Transverse colon (tissue), 4 donors: ENCODE results near the gene FIBCD1. TPM values are rescaled to one million over a fixed set of nuclear protein-coding genes. Genes with fewer than 3 reads are reported as not detected.

Experiments used
- DNase-seq: peaks from one replicate; pipeline ENCODE4 v3.0.0-alpha.2; 2019
- H3K27ac ChIP-seq, 4 donors: fragments of 200-600 bp; sonication (generic); 2 replicates each; pipeline ENCODE4 v1.5.1; 2016 to 2018; ENCODE audit warnings: inconsistent platforms in 4 of 4
- H3K27me3 ChIP-seq: fragments of 200-600 bp; sonication (generic); 2 replicates; pipeline ENCODE4 v1.5.1; 2017; ENCODE audit warnings: inconsistent platforms
- H3K36me3 ChIP-seq, 4 donors: fragments of 200-600 bp; sonication (generic); 2 replicates each; pipeline ENCODE4 v1.5.1; 2017 to 2019; ENCODE audit warnings: inconsistent platforms in 4 of 4
- H3K4me1 ChIP-seq, 4 donors: fragments of 200-600 bp; sonication (generic); 2 replicates each; pipeline ENCODE4 v1.5.1; 2017 to 2020; ENCODE audit warnings: inconsistent platforms in 4 of 4
- H3K4me3 ChIP-seq, 4 donors: fragments of 200-600 bp; sonication (generic); 1 replicate in 1 of 4; 2 replicates in 3 of 4; pipeline versions ENCODE4 v1.5.1 to v1.6.1; 2017 to 2019; ENCODE audit warnings: inconsistent platforms in 4 of 4
- H3K9me3 ChIP-seq, 2 donors: fragments of 200-600 bp; sonication (generic); 2 replicates each; pipeline ENCODE4 v1.5.1; 2017 to 2019; ENCODE audit warnings: inconsistent platforms in 2 of 2
- CTCF ChIP-seq, 5 experiments: fragments of 200-600 bp in 3 of 5; fragments of 450-650 bp in 2 of 5; sonication (generic) in 3 of 5; IDR thresholded peaks; 1 replicate in 2 of 5; 2 replicates in 3 of 5; pipeline ENCODE4 v1.5.1; 2016 to 2017; ENCODE audit warnings: antibody characterized with exemption in 5 of 5, inconsistent platforms in 3 of 5, mild to moderate bottlenecking in 2 of 5, moderate library complexity in 1 of 5
- EP300 ChIP-seq: sonication (generic); formaldehyde crosslinking; IDR thresholded peaks from one replicate; pipeline ENCODE4 v1.6.1; 2017; ENCODE audit warnings: antibody characterized with exemption, low read depth
- POLR2A ChIP-seq: fragments of 450-650 bp; IDR thresholded peaks from one replicate; pipeline ENCODE4 v1.6.1; 2016; ENCODE audit warnings: antibody characterized with exemption, mild to moderate bottlenecking, moderate library complexity
- POLR2AphosphoS5 ChIP-seq, 3 donors: sonication (generic); formaldehyde crosslinking; IDR thresholded peaks; one replicate each; pipeline ENCODE4 v1.6.1; 2016; ENCODE audit warnings: antibody characterized with exemption in 3 of 3
- WGBS, 2 donors: methylation state at CpG; one replicate each; pipeline ENCODE4 v1.1.5; 2018; ENCODE audit warnings: low coverage in 1 of 2; 5-methylcytosine and 5-hydroxymethylcytosine counted together
- in situ Hi-C, 4 donors: fragments of 200-750 bp; cut with MboI; loops; one replicate each; pipeline versions ENCODE4 v1.15.0 to v1.15.1; 2017; ENCODE audit warnings: low sequenced_read_pairs in 3 of 4, low pct_ligation_motif_present in 1 of 4, low pct_unique_long_range_greater_than_20kb in 1 of 4
- intact Hi-C: fragments of 100-400 bp; cut with DNase I; formaldehyde crosslinking; loops from one replicate; pipeline ENCODE4 v1.15.1; 2023; ENCODE audit warnings: low total_unique reads
- total RNA-seq, 4 donors: library from RNA; depleted of rRNA; stranded (reverse); fragments of >200 nt; gene quantifications; one replicate each; pipeline ENCODE4 v1.1.0, GENCODE V29; 2016

Gene FIBCD1
- total RNA-seq, 4 donors from 2014 or later: 1.6 to 54.7 (median 3.3) TPM; not detected in 1

- TF ChIP-seq EP300 (no peak), CTCF (IDR thresholded peaks at IDR 0.05) (no peak), POLR2AphosphoS5 (IDR thresholded peaks at IDR 0.05) (no peak), POLR2A (no peak)
- Histone ChIP-seq H3K4me3 (no peak overlapping the region), H3K4me1 (no peaks in the 10 kb centered on the region), H3K9me3 (no peaks in the 10 kb centered on the region), H3K27me3 (peaks cover 32% of the 10 kb centered on the region), H3K27ac (no peak overlapping the region), H3K36me3 (no peaks in the 10 kb centered on the region)
- DNase-seq: no peak
- 83 to 85% methylated on average over 4 to 5 of the region's 5 CpGs for WGBS, 2 donors
- in situ Hi-C loops: no loop called here
- intact Hi-C loops: no loop called here
Observed at GRCh38 chr9:130975156-130975555, 36.1 kb upstream of the FIBCD1 start.

- Histone ChIP-seq H3K27me3 (peaks cover 32% of the 10 kb centered on the region), H3K4me1 (no peaks in the 10 kb centered on the region), H3K36me3 (no peaks in the 10 kb centered on the region), H3K27ac (no peak overlapping the region), H3K9me3 (no peaks in the 10 kb centered on the region), H3K4me3 (no peak overlapping the region)
- in situ Hi-C loops: no loop called here
- intact Hi-C loops: no loop called here
- TF ChIP-seq POLR2AphosphoS5 (IDR thresholded peaks at IDR 0.05) (no peak), EP300 (no peak), POLR2A (no peak), CTCF (IDR thresholded peaks at IDR 0.05) (no peak)
- 66 to 78% methylated on average over 3 to 5 of the region's 5 CpGs for WGBS, 2 donors
- no peak for DNase-seq
Observed at GRCh38 chr9:130974697-130975096, 35.6 kb upstream of the FIBCD1 start.

- DNase-seq: no peak
- intact Hi-C loops: no loop called here
- in situ Hi-C loops: no loop called here
- H3K4me1 ChIP-seq: no peaks in the 10 kb centered on the region
- TF ChIP-seq POLR2A (no peak), POLR2AphosphoS5 (IDR thresholded peaks at IDR 0.05) (no peak), EP300 (no peak), CTCF (IDR thresholded peaks at IDR 0.05) (no peak)
- no peaks in the 10 kb centered on the region for H3K36me3 ChIP-seq
- no peak overlapping the region for H3K4me3 ChIP-seq
- WGBS, 2 donors: 51 to 67% methylated on average over 5 to 20 of the region's 21 CpGs
- no peaks in the 10 kb centered on the region for H3K9me3 ChIP-seq
- peaks cover 32% of the 10 kb centered on the region for H3K27me3 ChIP-seq
- no peak overlapping the region for H3K27ac ChIP-seq
Observed at GRCh38 chr9:130973686-130974281, 34.7 kb upstream of the FIBCD1 start.

GRCh38 chr9:130972957-130973685 lies 34.1 kb upstream of the FIBCD1 start:
- DNase-seq: no peak
- no peak for TF ChIP-seq POLR2A
- no peak for TF ChIP-seq CTCF (IDR thresholded peaks at IDR 0.05)
- no peak for TF ChIP-seq EP300
- TF ChIP-seq POLR2AphosphoS5 (IDR thresholded peaks at IDR 0.05): no peak
- intact Hi-C loops: no loop called here

More at GRCh38 chr9:130972957-130973685, 34.1 kb upstream of the FIBCD1 start:
- Histone ChIP-seq H3K27ac (no peak overlapping the region), H3K27me3 (peaks cover 32% of the 10 kb centered on the region), H3K4me3 (no peak overlapping the region), H3K36me3 (no peaks in the 10 kb centered on the region), H3K9me3 (no peaks in the 10 kb centered on the region), H3K4me1 (no peaks in the 10 kb centered on the region)
- in situ Hi-C loops: no loop called here
- WGBS, 2 donors: 69% methylated on average over 19 of the region's 19 CpGs; no CpG with 5 or more reads in 1 of the 2 donors
